ENCODE data around the gene SULT1B1. TPM values are rescaled to one million over a fixed set of nuclear protein-coding genes. Genes with fewer than 3 reads are reported as not detected.
A peak's percentile ranks its signal among the peaks of the same experiment; 100 is the strongest.

SULT1B1 gene
- total and polyA plus RNA-seq, 9 donors, result 0.36 to 9.3 (median 0.53) TPM

GRCh38 chr4:69702201-69702600 is 58.2 kb downstream of the SULT1B1 start:
- Histone ChIP-seq H3K36me3 (ENCODE audit: control insufficient read depth, insufficient read depth, low read length) (no peaks in the 10 kb centered on the region), H3K9me3 (replicated peaks; ENCODE audit: control insufficient read depth, low read depth, low read length) (no peaks in the 10 kb centered on the region), H3K27ac (ENCODE audit: low read length) (no peak overlapping the region), H3K4me3 (ENCODE audit: low read length) (no peak overlapping the region), H3K27me3 (ENCODE audit: control insufficient read depth, insufficient read depth, low read length) (no peaks in the 10 kb centered on the region), H3K4me1 (ENCODE audit: control insufficient read depth, insufficient read depth, low read length) (no peaks in the 10 kb centered on the region)
- DNase-seq, result no peak
- WGBS (ENCODE audit: insufficient coverage), result no CpG with 5 or more reads among the region's 3 CpGs

- no peaks in the 10 kb centered on the region for H3K27me3 ChIP-seq (ENCODE audit: control insufficient read depth, insufficient read depth, low read length)
- no peak overlapping the region for H3K4me3 ChIP-seq (ENCODE audit: low read length)
- H3K4me1 ChIP-seq (ENCODE audit: control insufficient read depth, insufficient read depth, low read length), result no peaks in the 10 kb centered on the region
- DNase-seq, result no peak
- no CpG with 5 or more reads among the region's 4 CpGs for WGBS (ENCODE audit: insufficient coverage)
- H3K9me3 ChIP-seq (replicated peaks; ENCODE audit: control insufficient read depth, low read depth, low read length), result no peaks in the 10 kb centered on the region
- no peak overlapping the region for H3K27ac ChIP-seq (ENCODE audit: low read length)
- no peaks in the 10 kb centered on the region for H3K36me3 ChIP-seq (ENCODE audit: control insufficient read depth, insufficient read depth, low read length)
Observed at GRCh38 chr4:69701696-69702095, 58.7 kb downstream of the SULT1B1 start.

GRCh38 chr4:69697536-69698242 is 62.7 kb downstream of the SULT1B1 start:
- no CpG with 5 or more reads among the region's 1 CpG for WGBS (ENCODE audit: insufficient coverage)
- no peaks in the 10 kb centered on the region for H3K27me3 ChIP-seq (ENCODE audit: control insufficient read depth, insufficient read depth, low read length)
- H3K4me1 ChIP-seq (ENCODE audit: control insufficient read depth, insufficient read depth, low read length), result no peaks in the 10 kb centered on the region
- H3K9me3 ChIP-seq (replicated peaks; ENCODE audit: control insufficient read depth, low read depth, low read length), result no peaks in the 10 kb centered on the region
- no peak for DNase-seq
- no peak overlapping the region for H3K4me3 ChIP-seq (ENCODE audit: low read length)
- H3K36me3 ChIP-seq (ENCODE audit: control insufficient read depth, insufficient read depth, low read length), result no peaks in the 10 kb centered on the region
- H3K27ac ChIP-seq (ENCODE audit: low read length), result no peak overlapping the region

GRCh38 chr4:69689599-69689998 is 70.8 kb downstream of the SULT1B1 start:
- DNase-seq, result peak; percentile 70
- no peak overlapping the region for H3K27ac ChIP-seq (ENCODE audit: low read length)
- H3K4me3 ChIP-seq (ENCODE audit: low read length), result no peak overlapping the region
- H3K9me3 ChIP-seq (replicated peaks; ENCODE audit: control insufficient read depth, low read depth, low read length), result no peaks in the 10 kb centered on the region
- H3K27me3 ChIP-seq (ENCODE audit: control insufficient read depth, insufficient read depth, low read length), result no peaks in the 10 kb centered on the region
- WGBS (ENCODE audit: insufficient coverage), result no CpG with 5 or more reads among the region's 1 CpG
- no peaks in the 10 kb centered on the region for H3K36me3 ChIP-seq (ENCODE audit: control insufficient read depth, insufficient read depth, low read length)
- H3K4me1 ChIP-seq (ENCODE audit: control insufficient read depth, insufficient read depth, low read length), result no peaks in the 10 kb centered on the region

- Histone ChIP-seq H3K4me1 (ENCODE audit: control insufficient read depth, insufficient read depth, low read length) (no peaks in the 10 kb centered on the region), H3K27me3 (ENCODE audit: control insufficient read depth, insufficient read depth, low read length) (no peaks in the 10 kb centered on the region), H3K36me3 (ENCODE audit: control insufficient read depth, insufficient read depth, low read length) (no peaks in the 10 kb centered on the region), H3K9me3 (replicated peaks; ENCODE audit: control insufficient read depth, low read depth, low read length) (no peaks in the 10 kb centered on the region), H3K27ac (ENCODE audit: low read length) (no peak overlapping the region), H3K4me3 (ENCODE audit: low read length) (no peak overlapping the region)
- no peak for DNase-seq
- no CpG with 5 or more reads among the region's 4 CpGs for WGBS (ENCODE audit: insufficient coverage)
Observed at GRCh38 chr4:69684804-69685203, 75.6 kb downstream of the SULT1B1 start.

Other genes with a start within 250 kb of the SULT1B1 start
- gene UGT2A2, start 121.0 kb downstream of the SULT1B1 start, total RNA-seq, result 0.09 TPM
- not detected for gene UGT2A2, start 121.0 kb downstream of the SULT1B1 start, polyA plus RNA-seq (ENCODE audit: insufficient read depth in 1 of 8, insufficient read length in 8 of 8, low replicate concordance in 1 of 8)
- gene UGT2A1, start 107.4 kb downstream of the SULT1B1 start, total RNA-seq, result 0.31 TPM
- under 1 TPM in 5 of 8 donors, not detected in 3; 0.07 to 0.28 (median 0.09) TPM for gene UGT2A1, start 107.4 kb downstream of the SULT1B1 start, polyA plus RNA-seq (ENCODE audit: insufficient read depth in 1 of 8, insufficient read length in 8 of 8, low replicate concordance in 1 of 8)
- gene SULT1E1, start 99.5 kb upstream of the SULT1B1 start, total RNA-seq, result 34.8 TPM
- gene SULT1E1, start 99.5 kb upstream of the SULT1B1 start, polyA plus RNA-seq (ENCODE audit: insufficient read depth in 1 of 8, insufficient read length in 8 of 8, low replicate concordance in 1 of 8), result 10 to 100 TPM; 27.6 to 68.5 (median 35.6) TPM
- not detected for gene CSN1S1, start 170.4 kb upstream of the SULT1B1 start, total RNA-seq
- not detected for gene CSN1S1, start 170.4 kb upstream of the SULT1B1 start, polyA plus RNA-seq (ENCODE audit: insufficient read depth in 1 of 8, insufficient read length in 8 of 8, low replicate concordance in 1 of 8)
- gene CSN2, start 205.1 kb upstream of the SULT1B1 start, total RNA-seq, result not detected
- gene CSN2, start 205.1 kb upstream of the SULT1B1 start, polyA plus RNA-seq (ENCODE audit: insufficient read depth in 1 of 8, insufficient read length in 8 of 8, low replicate concordance in 1 of 8), result not detected
- not detected for gene STATH, start 235.3 kb upstream of the SULT1B1 start, total RNA-seq
- gene STATH, start 235.3 kb upstream of the SULT1B1 start, polyA plus RNA-seq (ENCODE audit: insufficient read depth in 1 of 8, insufficient read length in 8 of 8, low replicate concordance in 1 of 8), result not detected